Fibroblast of upper back skin (primary cell): ENCODE data around the gene KHDRBS2.

Experiments used
- DNase-seq: peaks from one replicate; pipeline ENCODE4 v3.0.0-alpha.2; 2013

The KHDRBS2 gene

DNA sequence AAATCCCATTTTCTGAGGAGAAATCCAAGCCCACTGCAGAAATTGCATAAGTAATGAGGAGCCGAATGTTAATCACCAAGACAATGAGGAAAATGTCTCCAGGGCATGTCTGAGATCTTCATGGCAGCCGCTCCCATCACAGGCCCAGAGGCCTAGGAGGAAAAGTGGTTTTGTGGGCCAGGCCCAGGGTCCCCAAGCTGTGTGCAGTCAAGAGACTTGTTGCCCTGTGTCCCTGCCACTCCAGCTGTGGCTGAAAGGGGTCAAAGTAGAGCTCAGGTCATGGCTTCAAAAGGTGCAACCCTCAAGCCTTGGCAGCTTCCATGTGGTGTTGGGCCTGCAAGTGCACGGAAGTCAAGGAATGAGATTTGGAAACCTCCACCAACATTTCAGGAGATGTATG is 276.6 kb downstream of the KHDRBS2 start:
- DNase-seq: no peak

DNA sequence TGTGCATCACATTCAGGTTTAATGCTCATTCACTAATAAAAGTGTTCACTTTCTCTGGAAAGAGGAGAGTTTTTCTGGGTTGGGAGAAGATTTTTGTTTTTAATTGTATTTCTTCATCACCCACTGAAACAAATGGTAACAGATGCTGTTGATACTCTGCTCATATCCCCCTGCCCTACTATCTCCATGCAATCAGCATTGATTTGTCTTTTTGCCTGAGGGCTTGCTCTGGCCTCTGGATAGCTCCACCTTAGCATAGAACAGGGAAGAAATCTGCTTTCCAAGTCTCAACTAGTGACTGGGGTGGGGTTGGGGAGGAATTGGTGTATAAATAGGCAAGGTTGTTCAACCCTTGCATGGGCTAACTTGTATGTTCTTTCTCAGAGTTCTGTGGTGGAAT is 296.4 kb downstream of the KHDRBS2 start:
- DNase-seq: no peak

DNA sequence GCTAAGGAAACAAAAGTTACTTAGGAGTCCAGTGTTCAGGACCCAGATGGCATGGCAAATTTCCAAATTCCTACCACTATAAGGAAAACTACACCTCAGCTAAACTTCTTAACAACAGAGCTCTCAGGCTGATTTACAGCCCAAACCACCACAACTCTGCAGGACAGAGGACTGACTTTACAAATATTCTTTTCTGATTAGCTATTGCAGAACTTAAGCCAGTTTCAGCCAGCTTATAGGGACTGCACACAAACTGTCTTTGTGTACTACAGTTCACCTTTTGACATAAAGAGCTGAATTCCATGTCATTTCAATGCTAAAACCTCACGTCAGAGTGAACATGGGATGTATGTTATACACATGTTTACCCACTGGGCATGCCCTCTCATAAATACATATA is 305.4 kb downstream of the KHDRBS2 start:
- no peak for DNase-seq

- no peak for DNase-seq
Measured at GRCh38 chr6:61977947-61978346, 308.1 kb downstream of the KHDRBS2 start.

DNA sequence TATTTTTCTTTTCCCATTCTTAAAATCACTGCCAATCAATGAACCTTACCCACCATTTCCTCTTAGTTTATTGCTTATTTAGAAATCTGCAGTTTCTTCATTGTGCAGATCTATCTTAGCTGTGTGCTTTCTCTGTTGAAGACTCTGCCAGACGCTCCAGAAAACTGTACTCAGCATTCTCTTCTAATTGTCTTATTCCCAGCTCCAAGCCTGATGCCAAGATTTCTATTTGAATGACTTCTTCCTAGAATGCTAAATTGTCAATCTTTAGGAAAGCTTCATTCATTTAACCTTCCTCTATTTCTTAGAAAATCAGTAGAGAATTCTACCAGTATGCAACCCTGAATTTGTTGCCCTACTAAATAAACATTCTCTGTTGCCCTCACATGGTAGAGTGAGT is 308.9 kb downstream of the KHDRBS2 start:
- no peak for DNase-seq

GRCh38 chr6:61959196-61959595 is 326.8 kb downstream of the KHDRBS2 start:
- no peak for DNase-seq

- DNase-seq: no peak
Measured at GRCh38 chr6:61953851-61954250, 332.2 kb downstream of the KHDRBS2 start.

DNA sequence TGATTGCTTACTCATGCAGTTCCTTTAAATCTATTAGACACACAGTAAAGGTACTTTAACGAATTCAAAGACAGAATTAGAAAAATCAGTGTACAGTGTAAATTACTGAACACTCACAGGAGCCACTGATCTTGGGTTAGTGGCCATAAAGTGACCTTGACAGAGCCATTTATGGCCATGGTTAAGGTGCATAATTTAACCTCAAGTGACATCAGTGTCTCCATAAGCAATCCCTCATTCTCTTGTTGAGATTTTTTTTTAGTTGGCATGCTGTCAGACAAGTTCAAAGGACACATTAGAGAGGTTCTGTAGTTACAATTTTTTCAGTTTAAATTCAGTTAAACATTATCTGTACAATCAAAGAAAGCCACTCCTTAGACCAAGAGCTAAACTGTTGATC is 334.4 kb downstream of the KHDRBS2 start:
- DNase-seq: no peak

DNA sequence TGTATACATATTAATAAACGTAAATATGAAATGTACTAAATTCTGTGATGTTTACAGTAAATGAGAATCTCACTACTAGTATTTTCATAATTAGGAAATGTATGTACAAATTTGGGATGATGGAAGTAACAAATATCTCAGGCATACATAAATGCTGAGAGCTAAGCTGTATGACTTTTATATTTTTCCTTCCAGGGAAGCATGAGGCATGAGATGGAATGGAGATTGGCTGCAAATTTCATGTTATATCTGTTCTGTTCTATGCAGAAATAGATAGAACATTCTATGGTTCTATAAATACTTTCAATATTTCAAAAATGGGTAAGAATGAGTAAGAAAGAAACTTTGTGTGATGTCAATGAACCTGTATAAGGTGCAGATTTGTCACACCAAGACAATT is 335.2 kb downstream of the KHDRBS2 start:
- DNase-seq: no peak

- DNase-seq: no peak
Measured at GRCh38 chr6:61949971-61950370, 336.1 kb downstream of the KHDRBS2 start.

DNA sequence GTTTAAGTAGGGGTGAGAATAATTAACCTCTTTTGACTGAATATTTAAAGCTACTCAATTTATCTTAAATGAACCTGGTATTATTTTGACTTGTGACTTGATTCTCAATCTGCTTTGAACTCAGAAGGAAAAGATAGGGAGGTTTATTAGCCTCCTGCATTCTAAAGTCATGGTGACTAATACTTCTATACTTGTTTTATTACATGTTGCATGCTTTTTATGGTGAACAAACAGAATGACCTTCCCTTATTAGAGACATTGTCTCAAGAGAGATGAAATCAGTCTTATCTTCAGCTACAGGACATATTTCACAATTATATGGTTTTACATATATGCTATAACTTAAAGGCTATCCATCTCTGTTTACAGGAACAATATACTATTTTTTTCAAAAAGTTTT is 336.9 kb downstream of the KHDRBS2 start:
- DNase-seq: no peak

GRCh38 chr6:61947311-61947947 is 338.6 kb downstream of the KHDRBS2 start:
- no peak for DNase-seq

- DNase-seq: no peak
Measured at GRCh38 chr6:61940919-61941318, 345.1 kb downstream of the KHDRBS2 start.

DNA sequence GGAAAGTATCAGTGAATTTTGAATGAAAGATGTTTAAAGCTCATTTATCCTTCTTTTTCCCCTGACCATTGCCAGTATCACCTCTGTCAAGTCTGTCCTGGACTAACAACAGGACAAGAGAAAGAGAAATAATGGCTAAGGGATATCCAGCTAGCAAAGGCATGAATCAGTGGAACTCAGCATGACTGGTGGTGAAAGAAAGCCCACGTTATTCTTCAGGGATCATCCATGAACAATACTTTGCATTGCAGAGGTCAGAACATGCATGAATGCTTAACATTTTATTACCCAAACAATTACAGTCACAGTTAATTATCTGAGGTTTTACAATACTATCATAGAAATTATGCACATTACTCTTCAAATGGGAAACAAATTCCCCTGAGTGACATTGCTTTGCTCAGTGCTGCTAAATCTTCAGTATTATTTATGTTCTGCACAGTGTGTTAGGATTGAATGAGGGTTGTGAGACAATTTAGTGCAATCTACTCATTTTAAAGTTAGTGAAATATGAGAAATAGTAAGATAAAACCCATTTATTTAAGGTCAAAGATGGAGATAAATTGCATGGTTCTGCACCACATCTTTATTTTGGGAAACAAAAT is 350.7 kb downstream of the KHDRBS2 start:
- DNase-seq: no peak

DNA sequence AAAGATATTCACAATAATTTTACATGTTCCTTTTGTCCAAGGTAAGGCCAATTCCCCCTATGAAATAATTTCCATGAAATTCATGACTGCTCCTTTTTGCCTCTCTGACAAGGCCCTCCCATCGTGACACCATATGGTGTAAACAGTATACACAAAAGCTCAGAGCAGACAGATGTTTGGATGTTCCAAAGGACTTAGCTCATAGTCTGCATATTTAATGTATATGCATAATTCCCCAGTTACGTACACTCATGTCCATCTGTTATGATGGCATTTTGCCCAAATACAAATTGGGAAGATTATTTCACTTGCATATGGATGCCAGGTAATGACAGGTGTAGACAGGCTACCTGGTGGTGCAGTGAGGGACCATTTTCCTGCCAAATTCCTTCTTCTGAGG is 376.5 kb downstream of the KHDRBS2 start:
- DNase-seq: no peak

DNA sequence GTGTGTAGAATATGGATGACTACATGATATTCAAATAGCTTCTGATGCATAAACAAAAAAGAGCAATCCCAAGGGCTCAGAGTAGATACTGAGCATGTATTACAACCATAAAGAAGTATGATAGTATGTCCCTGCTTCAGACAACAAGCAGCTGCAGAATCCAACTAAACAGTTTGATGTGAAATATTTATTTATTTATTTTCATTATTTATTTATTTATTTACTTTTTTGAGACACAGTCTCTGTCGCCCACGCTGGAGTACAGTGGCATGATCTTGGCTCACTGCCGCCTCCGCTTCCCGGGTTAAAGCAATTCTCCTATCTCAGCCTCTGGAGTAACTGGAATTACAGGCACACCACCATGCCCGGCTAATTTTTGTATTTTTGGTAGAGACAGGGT is 384.3 kb downstream of the KHDRBS2 start:
- no peak for DNase-seq

GRCh38 chr6:61894536-61894935 is 391.5 kb downstream of the KHDRBS2 start:
- DNase-seq: no peak

- peak; percentile 13 for DNase-seq
Measured at GRCh38 chr6:61887423-61887822, 398.6 kb downstream of the KHDRBS2 start.

- no peak for DNase-seq
Measured at GRCh38 chr6:61886608-61887259, 399.3 kb downstream of the KHDRBS2 start.

DNA sequence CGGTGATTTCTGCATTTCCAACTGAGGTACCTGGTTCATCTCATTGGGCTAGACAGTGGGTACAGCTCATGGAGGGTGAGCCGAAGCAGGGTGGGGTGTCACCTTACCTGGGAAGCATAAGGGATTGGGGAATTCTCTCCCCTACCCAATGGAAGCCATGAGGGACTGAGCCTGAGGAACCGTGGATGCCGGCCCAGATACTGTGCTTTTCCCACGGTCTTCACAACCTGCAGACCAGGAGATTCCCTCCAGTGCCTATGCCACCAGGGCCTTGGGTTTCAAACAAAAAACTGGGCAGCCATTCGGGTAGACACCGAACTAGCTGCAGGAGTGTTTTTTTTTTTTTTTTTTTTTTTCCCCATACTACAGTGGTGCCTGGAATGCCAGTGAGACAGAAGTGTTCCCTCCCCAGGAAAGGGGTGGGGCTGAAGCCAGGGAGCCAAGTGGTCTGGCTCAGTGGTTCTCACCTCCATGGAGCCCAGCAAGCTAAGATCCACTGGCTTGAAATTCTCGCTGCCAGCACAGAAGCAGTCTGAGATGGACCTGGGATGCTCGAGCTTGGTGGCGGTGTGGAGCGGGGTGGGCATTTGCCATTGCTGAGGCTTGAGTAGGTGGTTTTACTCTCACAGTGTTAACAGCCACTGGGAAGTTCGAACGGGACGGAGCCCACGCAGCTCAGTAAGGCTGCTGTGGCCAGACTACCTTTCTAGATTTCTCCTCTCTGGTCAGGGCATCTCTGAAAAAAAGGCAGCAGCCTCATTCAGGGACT is 416.2 kb downstream of the KHDRBS2 start:
- DNase-seq: no peak

DNA sequence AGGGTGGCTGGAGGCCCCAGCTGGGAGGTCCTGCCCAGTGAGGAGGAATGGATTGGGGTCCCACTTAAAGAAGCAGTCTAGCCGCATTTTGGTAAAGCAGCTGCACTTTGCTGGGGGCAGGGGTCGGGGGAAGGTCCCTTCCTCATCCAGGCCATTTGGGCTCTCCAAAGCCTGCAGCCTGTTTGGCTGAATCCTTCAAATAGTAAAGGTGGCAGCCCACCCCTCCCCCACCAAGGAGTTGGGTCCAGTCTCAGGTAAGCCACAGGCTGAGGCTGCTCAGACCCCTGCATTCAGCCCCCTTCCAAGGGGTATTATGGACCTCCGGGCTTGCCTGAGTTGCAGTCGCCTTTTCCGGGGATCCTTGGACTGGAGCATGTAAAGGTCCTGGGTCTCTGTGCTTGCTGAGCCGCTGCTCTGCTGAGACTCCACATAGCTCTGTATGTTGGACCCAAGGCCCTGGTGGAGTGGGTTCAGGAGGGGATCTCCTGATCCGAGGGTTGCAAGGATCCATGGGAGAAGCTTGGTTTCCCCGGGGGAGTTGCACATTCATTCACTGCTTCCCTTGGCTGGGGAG is 417.4 kb downstream of the KHDRBS2 start:
- DNase-seq: no peak

DNA sequence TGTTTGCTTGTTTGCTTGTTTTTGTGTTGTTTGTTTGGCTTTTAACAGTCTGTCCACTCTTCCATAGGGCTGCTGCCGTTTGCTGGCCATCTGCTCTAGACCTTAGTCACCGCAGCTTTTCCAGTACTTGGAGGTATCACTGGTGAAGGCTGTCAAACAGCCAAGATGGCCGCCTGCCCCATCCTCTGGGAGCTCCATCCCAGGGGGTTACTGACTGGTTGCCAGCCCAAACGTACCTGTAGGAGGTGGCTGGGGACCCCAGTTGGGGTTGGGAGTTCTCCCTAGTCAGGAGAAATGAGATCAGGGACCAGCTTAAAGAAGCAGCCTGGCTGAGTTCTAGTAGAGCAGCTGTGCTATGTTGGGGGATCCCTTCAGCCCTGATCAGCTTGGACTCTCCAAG is 418.4 kb downstream of the KHDRBS2 start:
- DNase-seq: no peak

GRCh38 chr6:61857541-61857940 is 428.5 kb downstream of the KHDRBS2 start:
- DNase-seq: no peak

DNA sequence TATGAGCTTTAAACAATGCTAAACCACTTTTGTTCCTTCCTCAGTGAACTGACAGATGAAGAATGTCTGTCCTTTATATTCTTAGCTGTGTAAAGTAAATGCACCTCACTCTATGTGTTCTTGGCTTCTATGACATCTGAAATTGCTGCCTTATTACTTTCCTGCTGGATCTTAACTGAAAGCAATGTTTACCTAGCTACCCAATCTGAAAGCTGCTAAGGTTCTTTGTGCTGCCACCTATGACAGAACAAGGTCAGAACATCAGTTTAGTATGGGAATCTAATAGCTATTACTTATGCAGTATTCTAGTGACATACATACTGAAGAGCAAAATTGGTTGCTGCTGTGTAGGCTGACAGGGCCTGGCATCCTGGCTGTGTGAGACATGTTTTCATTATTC is 444.1 kb downstream of the KHDRBS2 start:
- no peak for DNase-seq
